ENCODE results near the gene ENO2. TPM values are rescaled to one million over a fixed set of nuclear protein-coding genes. Genes with fewer than 3 reads are reported as not detected.

Gene ENO2
- total RNA-seq, 1 donor = 13.4 TPM

- Histone ChIP-seq H3K9me3 (ENCODE audit: low read depth, low read length) (no peaks in the 10 kb centered on the region), H3K36me3 (ENCODE audit: insufficient read depth, low read length) (peaks cover 53% of the 10 kb centered on the region), H3K27ac (ENCODE audit: low read depth, low read length) (no peak overlapping the region), H3K4me1 (ENCODE audit: insufficient read depth, low read length) (peaks cover 26% of the 10 kb centered on the region), H3K79me2 (ENCODE audit: insufficient read depth, low read length) (peaks cover 12% of the 10 kb centered on the region), H2AFZ (ENCODE audit: low read length) (no peak overlapping the region), H4K20me1 (ENCODE audit: insufficient read depth, low read length) (peaks cover 3% of the 10 kb centered on the region), H3K4me3 (ENCODE audit: insufficient read depth, low read length) (no peak overlapping the region), H3K27me3 (ENCODE audit: insufficient read depth, low read length) (no peaks in the 10 kb centered on the region), H3K4me2 (ENCODE audit: insufficient read depth, low read length) (no peak overlapping the region)
- DNase-seq (ENCODE audit: insufficient read length, low spot score, missing footprints) = no peak
- TF ChIP-seq, protein P1, sequence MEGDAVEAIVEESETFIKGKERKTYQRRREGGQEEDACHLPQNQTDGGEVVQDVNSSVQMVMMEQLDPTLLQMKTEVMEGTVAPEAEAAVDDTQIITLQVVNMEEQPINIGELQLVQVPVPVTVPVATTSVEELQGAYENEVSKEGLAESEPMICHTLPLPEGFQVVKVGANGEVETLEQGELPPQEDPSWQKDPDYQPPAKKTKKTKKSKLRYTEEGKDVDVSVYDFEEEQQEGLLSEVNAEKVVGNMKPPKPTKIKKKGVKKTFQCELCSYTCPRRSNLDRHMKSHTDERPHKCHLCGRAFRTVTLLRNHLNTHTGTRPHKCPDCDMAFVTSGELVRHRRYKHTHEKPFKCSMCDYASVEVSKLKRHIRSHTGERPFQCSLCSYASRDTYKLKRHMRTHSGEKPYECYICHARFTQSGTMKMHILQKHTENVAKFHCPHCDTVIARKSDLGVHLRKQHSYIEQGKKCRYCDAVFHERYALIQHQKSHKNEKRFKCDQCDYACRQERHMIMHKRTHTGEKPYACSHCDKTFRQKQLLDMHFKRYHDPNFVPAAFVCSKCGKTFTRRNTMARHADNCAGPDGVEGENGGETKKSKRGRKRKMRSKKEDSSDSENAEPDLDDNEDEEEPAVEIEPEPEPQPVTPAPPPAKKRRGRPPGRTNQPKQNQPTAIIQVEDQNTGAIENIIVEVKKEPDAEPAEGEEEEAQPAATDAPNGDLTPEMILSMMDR (IDR thresholded peaks at IDR 0.05; ENCODE audit: extremely low read depth, low read depth, low read length) = no peak
Measured at GRCh38 chr12:6939191-6939540, 24.8 kb downstream of the ENO2 start.

- Histone ChIP-seq H2AFZ (ENCODE audit: low read length) (no peak overlapping the region), H3K4me1 (ENCODE audit: insufficient read depth, low read length) (peaks cover 26% of the 10 kb centered on the region), H3K4me3 (ENCODE audit: insufficient read depth, low read length) (no peak overlapping the region), H3K27ac (ENCODE audit: low read depth, low read length) (peak overlapping the region; percentile 8), H3K27me3 (ENCODE audit: insufficient read depth, low read length) (no peaks in the 10 kb centered on the region), H3K9me3 (ENCODE audit: low read depth, low read length) (no peaks in the 10 kb centered on the region), H4K20me1 (ENCODE audit: insufficient read depth, low read length) (no peaks in the 10 kb centered on the region), H3K4me2 (ENCODE audit: insufficient read depth, low read length) (no peak overlapping the region), H3K36me3 (ENCODE audit: insufficient read depth, low read length) (peaks cover 48% of the 10 kb centered on the region), H3K79me2 (ENCODE audit: insufficient read depth, low read length) (peaks cover 7% of the 10 kb centered on the region)
- no peak for DNase-seq (ENCODE audit: insufficient read length, low spot score, missing footprints)
- TF ChIP-seq, protein P1 (IDR thresholded peaks at IDR 0.05; ENCODE audit: extremely low read depth, low read depth, low read length) = no peak
Measured at GRCh38 chr12:6941267-6941666, 26.9 kb downstream of the ENO2 start.

DNA sequence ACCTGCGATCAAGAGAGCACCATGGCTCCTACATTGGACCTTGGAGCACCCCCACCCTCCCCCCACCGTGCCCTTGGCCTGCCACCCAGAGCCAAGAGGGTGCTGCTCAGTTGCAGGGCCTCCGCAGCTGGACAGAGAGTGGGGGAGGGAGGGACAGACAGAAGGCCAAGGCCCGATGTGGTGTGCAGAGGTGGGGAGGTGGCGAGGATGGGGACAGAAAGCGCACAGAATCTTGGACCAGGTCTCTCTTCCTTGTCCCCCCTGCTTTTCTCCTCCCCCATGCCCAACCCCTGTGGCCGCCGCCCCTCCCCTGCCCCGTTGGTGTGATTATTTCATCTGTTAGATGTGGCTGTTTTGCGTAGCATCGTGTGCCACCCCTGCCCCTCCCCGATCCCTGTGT lies 27.4 kb downstream of the ENO2 start:
- Histone ChIP-seq H4K20me1 (ENCODE audit: insufficient read depth, low read length) (no peaks in the 10 kb centered on the region), H3K36me3 (ENCODE audit: insufficient read depth, low read length) (peaks cover 44% of the 10 kb centered on the region), H3K79me2 (ENCODE audit: insufficient read depth, low read length) (peaks cover 7% of the 10 kb centered on the region), H3K27me3 (ENCODE audit: insufficient read depth, low read length) (no peaks in the 10 kb centered on the region), H3K4me2 (ENCODE audit: insufficient read depth, low read length) (no peak overlapping the region), H2AFZ (ENCODE audit: low read length) (no peak overlapping the region), H3K9me3 (ENCODE audit: low read depth, low read length) (no peaks in the 10 kb centered on the region), H3K4me1 (ENCODE audit: insufficient read depth, low read length) (peaks cover 26% of the 10 kb centered on the region), H3K4me3 (ENCODE audit: insufficient read depth, low read length) (no peak overlapping the region), H3K27ac (ENCODE audit: low read depth, low read length) (peak overlapping the region; percentile 82)
- DNase-seq (ENCODE audit: insufficient read length, low spot score, missing footprints) = no peak
- TF ChIP-seq, protein P1 (IDR thresholded peaks at IDR 0.05; ENCODE audit: extremely low read depth, low read depth, low read length) = no peak

DNA sequence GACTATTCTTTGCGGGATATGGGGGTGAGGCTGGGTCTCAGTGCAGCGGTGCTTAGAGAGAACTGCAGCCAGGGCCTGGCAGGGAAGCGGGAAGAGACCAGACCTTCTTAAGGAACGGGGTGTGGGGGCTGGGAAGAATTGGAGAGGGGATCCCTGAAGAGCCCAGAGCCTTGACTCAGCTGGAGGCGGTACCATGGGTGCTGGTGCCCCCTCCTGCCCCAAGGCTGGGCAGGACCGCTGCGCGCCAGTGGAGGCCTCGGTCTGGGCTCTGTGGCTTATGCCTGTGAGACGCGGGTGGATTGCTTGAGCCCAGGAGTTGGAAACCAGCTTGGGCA lies 27.9 kb downstream of the ENO2 start:
- Histone ChIP-seq H3K27ac (ENCODE audit: low read depth, low read length) (peak overlapping the region; percentile 82), H3K36me3 (ENCODE audit: insufficient read depth, low read length) (peaks cover 44% of the 10 kb centered on the region), H3K4me2 (ENCODE audit: insufficient read depth, low read length) (peak overlapping the region; percentile 95), H3K79me2 (ENCODE audit: insufficient read depth, low read length) (peaks cover 7% of the 10 kb centered on the region), H3K4me3 (ENCODE audit: insufficient read depth, low read length) (no peak overlapping the region), H3K9me3 (ENCODE audit: low read depth, low read length) (no peaks in the 10 kb centered on the region), H3K27me3 (ENCODE audit: insufficient read depth, low read length) (no peaks in the 10 kb centered on the region), H3K4me1 (ENCODE audit: insufficient read depth, low read length) (peaks cover 26% of the 10 kb centered on the region), H2AFZ (ENCODE audit: low read length) (no peak overlapping the region), H4K20me1 (ENCODE audit: insufficient read depth, low read length) (no peaks in the 10 kb centered on the region)
- no peak for DNase-seq (ENCODE audit: insufficient read length, low spot score, missing footprints)
- TF ChIP-seq, protein P1 (IDR thresholded peaks at IDR 0.05; ENCODE audit: extremely low read depth, low read depth, low read length) = no peak
